ENCODE measurements around the gene ALDH3A1. TPM values are rescaled to one million over a fixed set of nuclear protein-coding genes. Genes with fewer than 3 reads are reported as not detected.

ALDH3A1 gene
- total RNA-seq, 1 donor from 2014 or later = not detected

DNA sequence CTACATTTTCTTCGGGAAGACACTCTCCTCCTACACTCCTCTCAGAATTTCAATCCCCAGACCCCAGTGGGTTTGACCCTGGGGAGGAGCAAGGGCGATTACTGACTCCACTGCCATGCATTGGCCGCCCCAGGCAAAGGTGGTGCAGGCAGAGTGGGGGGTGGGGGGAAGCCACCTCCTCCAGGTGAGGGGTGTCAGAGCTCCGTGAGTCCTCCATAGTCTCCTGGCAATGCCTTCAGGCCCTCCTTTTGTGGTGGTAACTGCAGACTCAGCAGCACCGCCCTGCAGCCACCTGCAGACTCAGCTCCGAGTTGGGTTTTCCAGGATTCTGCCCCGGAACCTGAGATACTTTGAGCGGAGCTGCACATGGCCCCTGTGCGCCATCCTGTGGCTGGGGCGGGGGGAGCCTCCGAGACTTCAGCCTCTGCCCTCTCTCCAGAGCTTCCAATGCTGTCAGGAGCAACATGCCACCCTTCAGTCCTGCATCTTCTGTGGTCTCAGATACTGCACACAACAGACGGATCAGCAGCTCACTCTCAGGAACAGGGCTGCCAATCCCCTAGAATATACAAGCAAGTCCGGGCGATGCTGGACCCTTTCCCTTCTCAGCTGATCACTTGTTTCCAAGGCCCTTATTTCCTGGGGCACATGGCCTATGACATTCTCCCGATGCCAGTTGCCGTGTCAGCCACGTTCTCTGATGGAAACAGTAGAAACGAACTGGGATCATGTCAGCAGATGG is 29.3 kb downstream of the ALDH3A1 start:
- TF ChIP-seq, protein P1, sequence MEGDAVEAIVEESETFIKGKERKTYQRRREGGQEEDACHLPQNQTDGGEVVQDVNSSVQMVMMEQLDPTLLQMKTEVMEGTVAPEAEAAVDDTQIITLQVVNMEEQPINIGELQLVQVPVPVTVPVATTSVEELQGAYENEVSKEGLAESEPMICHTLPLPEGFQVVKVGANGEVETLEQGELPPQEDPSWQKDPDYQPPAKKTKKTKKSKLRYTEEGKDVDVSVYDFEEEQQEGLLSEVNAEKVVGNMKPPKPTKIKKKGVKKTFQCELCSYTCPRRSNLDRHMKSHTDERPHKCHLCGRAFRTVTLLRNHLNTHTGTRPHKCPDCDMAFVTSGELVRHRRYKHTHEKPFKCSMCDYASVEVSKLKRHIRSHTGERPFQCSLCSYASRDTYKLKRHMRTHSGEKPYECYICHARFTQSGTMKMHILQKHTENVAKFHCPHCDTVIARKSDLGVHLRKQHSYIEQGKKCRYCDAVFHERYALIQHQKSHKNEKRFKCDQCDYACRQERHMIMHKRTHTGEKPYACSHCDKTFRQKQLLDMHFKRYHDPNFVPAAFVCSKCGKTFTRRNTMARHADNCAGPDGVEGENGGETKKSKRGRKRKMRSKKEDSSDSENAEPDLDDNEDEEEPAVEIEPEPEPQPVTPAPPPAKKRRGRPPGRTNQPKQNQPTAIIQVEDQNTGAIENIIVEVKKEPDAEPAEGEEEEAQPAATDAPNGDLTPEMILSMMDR (conservative IDR thresholded peaks at IDR 0.05) = peak; percentile 27
- no peaks in the 10 kb centered on the region for H3K4me1 Mint-ChIP-seq
- no peaks in the 10 kb centered on the region for H3K9me3 Mint-ChIP-seq
- no peak for DNase-seq (ENCODE audit: low read depth, low spot score)
- no peak overlapping the region for H3K27ac Mint-ChIP-seq (ENCODE audit: unreplicated experiment)
- no peaks in the 10 kb centered on the region for H3K27me3 Mint-ChIP-seq (ENCODE audit: low read depth)
- no peaks in the 10 kb centered on the region for H3K36me3 Mint-ChIP-seq (ENCODE audit: low read depth)
- H3K4me3 Mint-ChIP-seq = no peak overlapping the region

DNA sequence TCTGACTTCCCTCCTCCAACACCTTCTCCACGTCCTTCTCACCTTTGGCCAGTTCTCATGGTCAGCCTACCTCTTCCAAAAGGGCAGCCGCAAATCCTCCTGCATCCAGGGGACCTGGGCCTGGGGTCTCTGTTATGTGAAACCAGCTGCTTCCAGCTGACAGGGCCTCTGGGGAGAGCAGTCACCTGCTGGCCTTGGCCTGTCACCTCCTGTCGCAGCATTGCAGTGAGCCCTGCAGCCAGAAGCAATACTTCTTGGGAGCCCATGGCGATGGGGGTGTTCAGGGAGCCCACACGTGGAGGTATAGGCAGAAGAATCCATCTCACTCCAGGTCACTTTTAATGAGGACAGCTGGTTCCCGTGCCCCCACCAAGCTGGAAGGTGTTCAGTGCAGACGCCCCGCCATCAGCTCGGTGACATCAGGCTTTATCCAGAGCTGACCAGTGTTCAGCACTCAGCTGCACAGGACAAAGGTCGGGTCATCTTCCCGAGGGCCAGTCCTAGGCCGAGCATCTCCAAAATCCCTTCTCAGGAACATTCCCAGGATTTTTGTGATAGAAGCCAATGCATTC is 30.0 kb downstream of the ALDH3A1 start:
- TF ChIP-seq, protein P1 (conservative IDR thresholded peaks at IDR 0.05) = no peak
- no peak for DNase-seq (ENCODE audit: low read depth, low spot score)
- Mint-ChIP-seq H3K4me3 (no peak overlapping the region), H3K27me3 (ENCODE audit: low read depth) (no peaks in the 10 kb centered on the region), H3K27ac (ENCODE audit: unreplicated experiment) (no peak overlapping the region), H3K9me3 (no peaks in the 10 kb centered on the region), H3K36me3 (ENCODE audit: low read depth) (no peaks in the 10 kb centered on the region), H3K4me1 (no peaks in the 10 kb centered on the region)

DNA sequence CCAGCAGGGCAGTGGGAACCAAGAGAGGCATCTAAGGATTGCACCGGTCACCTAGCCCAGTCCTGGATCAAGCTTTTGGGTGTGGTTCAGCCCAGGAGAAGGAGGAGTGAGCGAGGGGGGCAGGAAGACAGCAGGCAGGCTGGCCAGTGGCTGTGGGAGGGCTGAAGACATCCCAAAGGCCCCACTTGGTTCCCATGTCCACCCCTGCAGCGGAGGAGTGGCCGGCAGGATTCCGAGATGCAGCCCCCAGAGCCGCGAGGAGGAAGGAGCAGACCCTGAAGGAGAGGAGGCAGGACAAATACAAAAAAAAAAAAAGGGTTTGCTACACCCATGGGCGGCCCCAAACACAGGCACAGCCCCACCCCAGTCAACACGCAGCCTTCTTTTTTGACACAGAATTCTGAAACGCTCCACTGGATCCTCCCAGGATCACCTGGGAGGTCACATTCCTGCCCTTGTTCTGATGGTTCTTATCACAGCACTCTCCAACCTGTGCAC is 30.6 kb downstream of the ALDH3A1 start:
- no peak for DNase-seq (ENCODE audit: low read depth, low spot score)
- TF ChIP-seq, protein P1 (conservative IDR thresholded peaks at IDR 0.05) = no peak
- no peaks in the 10 kb centered on the region for H3K27me3 Mint-ChIP-seq (ENCODE audit: low read depth)
- no peaks in the 10 kb centered on the region for H3K9me3 Mint-ChIP-seq
- no peak overlapping the region for H3K4me3 Mint-ChIP-seq
- no peak overlapping the region for H3K27ac Mint-ChIP-seq (ENCODE audit: unreplicated experiment)
- no peaks in the 10 kb centered on the region for H3K36me3 Mint-ChIP-seq (ENCODE audit: low read depth)
- no peaks in the 10 kb centered on the region for H3K4me1 Mint-ChIP-seq

GRCh38 chr17:19717031-19717360 is 31.1 kb downstream of the ALDH3A1 start:
- H3K27me3 Mint-ChIP-seq (ENCODE audit: low read depth) = no peaks in the 10 kb centered on the region
- H3K4me1 Mint-ChIP-seq = no peaks in the 10 kb centered on the region
- H3K36me3 Mint-ChIP-seq (ENCODE audit: low read depth) = no peaks in the 10 kb centered on the region
- no peaks in the 10 kb centered on the region for H3K9me3 Mint-ChIP-seq
- TF ChIP-seq, protein P1 (conservative IDR thresholded peaks at IDR 0.05) = no peak
- no peak for DNase-seq (ENCODE audit: low read depth, low spot score)
- H3K4me3 Mint-ChIP-seq = no peak overlapping the region
- H3K27ac Mint-ChIP-seq (ENCODE audit: unreplicated experiment) = no peak overlapping the region

DNA sequence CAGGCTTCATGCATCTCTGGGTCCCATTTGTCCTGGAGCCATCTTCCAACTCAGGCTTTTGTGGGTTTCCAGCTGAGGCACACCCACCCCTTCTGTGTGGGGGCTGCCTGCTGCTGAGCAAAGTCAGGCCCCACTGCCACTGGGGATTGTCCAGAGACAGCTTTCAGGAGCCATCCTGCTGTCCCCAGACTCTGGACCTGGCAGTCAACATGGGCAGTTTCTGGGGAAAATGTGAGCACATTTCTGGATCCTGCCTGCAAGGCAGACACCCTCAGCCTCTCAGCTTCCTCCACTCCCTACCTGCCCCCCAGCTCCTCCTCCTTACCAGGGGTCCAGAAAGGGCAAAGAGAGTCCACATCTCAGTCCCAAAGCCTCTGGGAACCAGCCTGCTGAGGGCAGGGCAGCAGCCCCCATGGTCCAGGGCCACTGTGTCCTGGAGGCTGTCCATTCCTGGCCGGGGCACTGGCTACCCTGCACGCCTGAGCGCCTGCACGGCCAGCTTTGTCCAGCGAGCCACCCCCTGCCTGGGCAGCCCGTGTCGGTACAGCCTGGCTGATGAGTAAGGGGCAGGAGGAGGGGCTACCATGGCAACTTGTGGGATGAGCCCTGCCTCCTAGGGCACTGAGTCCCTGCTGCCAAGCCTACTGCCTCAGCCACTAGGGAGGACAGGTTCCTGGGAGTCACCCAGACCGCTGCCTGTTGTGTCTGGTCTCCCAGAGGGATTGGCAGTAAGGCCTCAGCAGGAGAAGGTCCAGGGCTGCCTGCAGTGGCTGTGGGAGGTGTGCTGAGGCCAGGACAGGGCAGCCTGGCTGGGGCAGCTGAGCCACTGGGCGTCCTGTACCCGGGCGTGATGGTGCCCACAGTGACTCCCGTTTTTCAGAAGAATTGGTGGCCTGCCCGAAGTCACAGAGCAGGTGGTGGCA is 31.7 kb downstream of the ALDH3A1 start, which contains the start of gene SLC47A2:
Gene SLC47A2 (minus strand): TSS at position 477 of the 923 bp plus-strand sequence. CDS start 29 bp downstream, at position 448.
- no peaks in the 10 kb centered on the region for H3K9me3 Mint-ChIP-seq
- TF ChIP-seq, protein P1 (conservative IDR thresholded peaks at IDR 0.05) = no peak
- no peaks in the 10 kb centered on the region for H3K36me3 Mint-ChIP-seq (ENCODE audit: low read depth)
- no peak for DNase-seq (ENCODE audit: low read depth, low spot score)
- no peak within 1 kb of the TSS for H3K27ac Mint-ChIP-seq (ENCODE audit: unreplicated experiment)
- no peaks in the 10 kb centered on the region for H3K4me1 Mint-ChIP-seq
- no peak within 1 kb of the TSS for H3K4me3 Mint-ChIP-seq
- H3K27me3 Mint-ChIP-seq (ENCODE audit: low read depth) = no peaks in the 10 kb centered on the region

Measured in neural crest cell (in vitro differentiated cells).